H1 (cell line): ENCODE measurements around the gene ARL8A. TPM values are rescaled to one million over a fixed set of nuclear protein-coding genes. Genes with fewer than 3 reads are reported as not detected.
"Not testable (repeated sequence)": the region's sequence is repeated elsewhere in the genome, so short reads cannot be mapped to it uniquely, and the experiment has no call there.

Experiments
- CTCF ChIA-PET: fragments of 300-600 bp; sonication (Branson Sonifier 250); formaldehyde crosslinking; loops from one replicate; lab custom pipeline; 2021; ENCODE audit not compliant: partially characterized antibody; lab: Charles Lee
- POLR2A ChIA-PET: fragments of 300-600 bp; sonication (Branson Sonifier 250); formaldehyde crosslinking; loops from one replicate; lab custom pipeline; 2021; ENCODE audit warnings: inconsistent platforms; ENCODE audit not compliant: partially characterized antibody; lab: Charles Lee
- DNase-seq, 2 experiments: peaks; one replicate each; pipeline versions ENCODE4 v3.0.0 to v3.0.0-alpha.2; 2010 to 2022; ENCODE audit warnings: low spot score in 2 of 2, low read depth in 1 of 2, mixed read lengths in 1 of 2
- FAIRE-seq: peaks from 2 replicates; lab custom pipeline; 2011; peaks lifted over from hg19 to GRCh38; lab: Jason Lieb, UNC
- H2AFZ ChIP-seq: 2 replicates; pipeline ENCODE4 v1.8.1; 2012; ENCODE audit warnings: low read length, inconsistent platforms
- H2AK5ac ChIP-seq: 2 replicates; pipeline ENCODE4 v1.6.1; 2013; ENCODE audit warnings: low read depth, low read length
- H2BK120ac ChIP-seq: replicated peaks from 2 replicates; pipeline ENCODE3; 2013; ENCODE audit warnings: low read depth, low read length, inconsistent platforms
- H2BK12ac ChIP-seq: 2 replicates; pipeline ENCODE4 v1.6.1; 2013; ENCODE audit warnings: low read depth, low read length
- H2BK15ac ChIP-seq: 2 replicates; pipeline ENCODE4 v1.6.1; 2013; ENCODE audit warnings: low read length
- H2BK20ac ChIP-seq: 2 replicates; pipeline ENCODE4 v1.6.1; 2013; ENCODE audit warnings: low read length
- H2BK5ac ChIP-seq: 2 replicates; pipeline ENCODE4 v1.6.1; 2013; ENCODE audit warnings: low read depth, low read length
- H3K14ac ChIP-seq: 2 replicates; pipeline ENCODE4 v1.6.1; 2013; ENCODE audit warnings: inconsistent platforms; ENCODE audit not compliant: insufficient read length
- H3K18ac ChIP-seq: 2 replicates; pipeline ENCODE4 v1.6.1; 2013; ENCODE audit warnings: low read length; ENCODE audit errors: extremely low read depth
- H3K23ac ChIP-seq: 2 replicates; pipeline ENCODE4 v1.6.1; 2013; ENCODE audit warnings: inconsistent platforms; ENCODE audit not compliant: insufficient read length
- H3K23me2 ChIP-seq: 2 replicates; pipeline ENCODE4 v1.6.1; 2013; ENCODE audit warnings: low read depth, low read length
- H3K27ac ChIP-seq: 2 replicates; pipeline ENCODE4 v1.6.1; 2011; ENCODE audit warnings: low read depth, low read length, inconsistent platforms
- H3K27me3 ChIP-seq, 4 experiments: replicated peaks in 1 of 4; 1 replicate in 1 of 4; 2 replicates in 3 of 4; pipeline versions ENCODE4 v1.6.1 to v1.8.1; 2011 to 2013; ENCODE audit warnings: low read length in 3 of 4, mild to moderate bottlenecking in 3 of 4, inconsistent platforms in 2 of 4, mixed read lengths in 2 of 4, moderate library complexity in 1 of 4; ENCODE audit not compliant: control insufficient read depth in 3 of 4, insufficient read depth in 3 of 4; ENCODE audit errors: extremely low read depth in 1 of 4
- H3K36me3 ChIP-seq, 4 experiments: 2 replicates each; pipeline versions ENCODE4 v1.6.1 to v1.8.1; 2011 to 2013; ENCODE audit warnings: mild to moderate bottlenecking in 4 of 4, low read length in 3 of 4, moderate library complexity in 2 of 4, control low read depth in 1 of 4, inconsistent platforms in 1 of 4; ENCODE audit not compliant: insufficient read depth in 4 of 4, control insufficient read depth in 2 of 4
- H3K4ac ChIP-seq: replicated peaks from 2 replicates; pipeline ENCODE3; 2013; ENCODE audit warnings: low read length, low read depth, mixed read lengths, inconsistent platforms; ENCODE audit not compliant: insufficient read length
- H3K4me1 ChIP-seq, 4 experiments: replicated peaks in 1 of 4; 1 replicate in 1 of 4; 2 replicates in 3 of 4; pipeline versions ENCODE4 v1.6.1 to v1.8.1; 2011 to 2013; ENCODE audit warnings: low read length in 3 of 4, inconsistent platforms in 2 of 4, mixed read lengths in 1 of 4; ENCODE audit not compliant: insufficient read depth in 4 of 4, control insufficient read depth in 3 of 4
- H3K4me2 ChIP-seq, 2 experiments: 2 replicates each; pipeline versions ENCODE4 v1.6.1 to v1.8.1; 2011 to 2013; ENCODE audit warnings: low read depth in 2 of 2, low read length in 2 of 2, control low read depth in 1 of 2, inconsistent platforms in 1 of 2, mild to moderate bottlenecking in 1 of 2; ENCODE audit not compliant: insufficient read depth in 1 of 2
- H3K4me3 ChIP-seq, 4 experiments: fragments of 200-600, 300-600 bp in 1 of 4; sonication (generic), shearing (Covaris generic), sonication (Bioruptor Twin) in 1 of 4; 2 replicates each; pipeline versions ENCODE4 v1.5.1 to v1.8.1; 2011 to 2016; ENCODE audit warnings: low read length in 4 of 4, low read depth in 3 of 4, control low read depth in 2 of 4, inconsistent platforms in 2 of 4, mild to moderate bottlenecking in 2 of 4, mixed read lengths in 1 of 4, moderate library complexity in 1 of 4; ENCODE audit not compliant: insufficient read depth in 2 of 4; ENCODE audit errors: extremely low read depth in 1 of 4
- H3K56ac ChIP-seq: replicated peaks from 2 replicates; pipeline ENCODE3; 2013; ENCODE audit warnings: low read depth, mild to moderate bottlenecking, mixed read lengths, low read length, inconsistent platforms; ENCODE audit not compliant: insufficient read length
- H3K79me1 ChIP-seq: 2 replicates; pipeline ENCODE4 v1.6.1; 2013; ENCODE audit warnings: low read depth, low read length, control low read depth
- H3K79me2 ChIP-seq, 2 experiments: 2 replicates each; pipeline versions ENCODE4 v1.6.1 to v1.8.1; 2012 to 2013; ENCODE audit warnings: low read length in 2 of 2, mild to moderate bottlenecking in 2 of 2, inconsistent platforms in 1 of 2; ENCODE audit not compliant: insufficient read depth in 2 of 2, control insufficient read depth in 1 of 2
- H3K9ac ChIP-seq, 4 experiments: replicated peaks in 1 of 4; 1 replicate in 1 of 4; 2 replicates in 3 of 4; pipeline versions ENCODE4 v1.6.1 to v1.8.1; 2011 to 2013; ENCODE audit warnings: low read depth in 3 of 4, low read length in 3 of 4, control low read depth in 2 of 4, mild to moderate bottlenecking in 2 of 4, moderate library complexity in 2 of 4, inconsistent platforms in 1 of 4; ENCODE audit errors: extremely low read depth in 1 of 4
- H3K9me3 ChIP-seq, 2 experiments: 2 replicates each; pipeline versions ENCODE4 v1.6.1 to v1.8.1; 2012 to 2013; ENCODE audit warnings: mild to moderate bottlenecking in 2 of 2, moderate library complexity in 2 of 2, control low read depth in 1 of 2, inconsistent platforms in 1 of 2, low read depth in 1 of 2, low read length in 1 of 2, mixed read lengths in 1 of 2; ENCODE audit not compliant: insufficient read depth in 2 of 2
- H4K20me1 ChIP-seq, 2 experiments: replicated peaks in 1 of 2; 2 replicates each; pipeline versions ENCODE3 to v1.8.1; 2011 to 2013; ENCODE audit warnings: inconsistent platforms in 2 of 2, low read length in 2 of 2, mild to moderate bottlenecking in 1 of 2; ENCODE audit not compliant: insufficient read depth in 2 of 2, control insufficient read depth in 1 of 2
- H4K5ac ChIP-seq: 2 replicates; pipeline ENCODE4 v1.6.1; 2013; ENCODE audit warnings: low read length, low read depth, mixed read lengths, inconsistent platforms; ENCODE audit not compliant: insufficient read length
- H4K8ac ChIP-seq: 2 replicates; pipeline ENCODE4 v1.8.0; 2013; ENCODE audit warnings: mild to moderate bottlenecking, moderate library complexity, low read length, inconsistent platforms; ENCODE audit not compliant: insufficient read depth; ENCODE audit errors: extremely low read depth
- H4K91ac ChIP-seq: replicated peaks from 2 replicates; pipeline ENCODE3; 2013; ENCODE audit warnings: low read length, mixed read lengths, inconsistent platforms; ENCODE audit not compliant: insufficient read length
- WGBS, 2 experiments: shearing (Covaris generic) in 1 of 2; methylation state at CpG; one replicate each; pipeline versions ENCODE4 v1.1.6 to v1.1.7; 2013 to 2015; ENCODE audit warnings: low lambda C conversion rate in 2 of 2, mixed read lengths in 2 of 2, inconsistent platforms in 1 of 2, low coverage in 1 of 2, missing lambda C conversion rate in 1 of 2; ENCODE audit not compliant: insufficient replicate concordance in 2 of 2, insufficient coverage in 1 of 2, insufficient read length in 1 of 2; ENCODE audit errors: extremely low coverage in 1 of 2, missing lambda C conversion rate in 1 of 2; 5-methylcytosine and 5-hydroxymethylcytosine counted together
- polyA plus RNA-seq, 7 experiments: library from polyadenylated mRNA; depleted of rRNA in 3 of 7; stranded (reverse) in 5 of 7; unstranded in 2 of 7; fragments of >200 nt in 5 of 7; fragments of 200-250 nt in 2 of 7; gene quantifications; 1 replicate in 5 of 7; 2 replicates in 1 of 7; 4 replicates in 1 of 7; pipeline versions ENCODE4 v1.2.1 to v1.2.3, GENCODE V29; 2011 to 2013; ENCODE audit warnings: missing spikeins in 2 of 7, mixed read lengths in 2 of 7
- total RNA-seq: library from RNA; stranded (reverse); fragmentation: NEBNext Ultra II Directional; extraction: Animal tissue kit (Norgen Biotek cat#: 25700); gene quantifications from 2 replicates; pipeline ENCODE4 v1.2.1, GENCODE V29; 2021

The ARL8A gene
- total and polyA plus RNA-seq, 2 of the 8 experiments (the other 6 are each of a cell fraction or from before 2014, with no cell fraction given), result 40.3 to 58.7 TPM

GRCh38 chr1:202180751-202181139, 36.2 kb upstream of the ARL8A start:
- not testable (repeated sequence) for H3K79me2 ChIP-seq, FAIRE-seq, H3K27me3 ChIP-seq, H4K20me1 ChIP-seq, H4K5ac ChIP-seq, H2AFZ ChIP-seq, DNase-seq, H3K14ac ChIP-seq, H3K79me1 ChIP-seq, H3K4ac ChIP-seq, H2BK15ac ChIP-seq, H3K9ac ChIP-seq, H3K56ac ChIP-seq, H2AK5ac ChIP-seq, H3K23ac ChIP-seq, H3K4me1 ChIP-seq, H3K27ac ChIP-seq, H3K9me3 ChIP-seq, H4K91ac ChIP-seq, H4K8ac ChIP-seq, H2BK20ac ChIP-seq, H3K36me3 ChIP-seq, H2BK120ac ChIP-seq, H3K4me3 ChIP-seq, H2BK12ac ChIP-seq, H3K18ac ChIP-seq, H3K23me2 ChIP-seq, H3K4me2 ChIP-seq
- 82% methylated on average over 2 of the region's 2 CpGs; no CpG with 5 or more reads in 1 of the 2 experiments for WGBS, 2 experiments
- H2BK5ac ChIP-seq, result 0 out of 2 replicates have a peak overlapping the region, but pooled peaks have one; percentile 32
- POLR2A ChIA-PET, result interaction anchor here (1.0 to 1.2 kb wide), 2 partner anchors 17 to 26 kb away, joined by 3 read pairs; no protein-coding TSS in a partner anchor
- CTCF ChIA-PET, result interaction anchor here (0.7 to 7.1 kb wide), 15 partner anchors 9 to 181 kb away, joined by 3 to 52 read pairs (median 5); partner anchors contain the start of genes GPR37L1 and LGR6
